Neuronal stem cell (in vitro differentiated cells): ENCODE results near the gene CSMD2.

ENCODE experiments used
- DNase-seq: peaks from one replicate; pipeline ENCODE4 v3.0.0-alpha.2; 2013; ENCODE audit warnings: low spot score
- H2AFZ ChIP-seq: one replicate; pipeline ENCODE4 v1.6.1; 2013; ENCODE audit warnings: mild to moderate bottlenecking, low read length, inconsistent platforms
- H2AK5ac ChIP-seq: 2 replicates; pipeline ENCODE4 v1.6.1; 2013; ENCODE audit warnings: low read depth, mild to moderate bottlenecking, inconsistent platforms, low read length, moderate library complexity, mixed read lengths
- H2BK120ac ChIP-seq: 2 replicates; pipeline ENCODE4 v1.6.1; 2013; ENCODE audit warnings: low read depth, mild to moderate bottlenecking, inconsistent platforms, low read length, moderate library complexity, mixed read lengths
- H2BK12ac ChIP-seq: one replicate; pipeline ENCODE4 v1.6.1; 2013; ENCODE audit warnings: low read length, inconsistent platforms
- H2BK15ac ChIP-seq: 2 replicates; pipeline ENCODE4 v1.6.1; 2013; ENCODE audit warnings: mild to moderate bottlenecking, low read length, inconsistent platforms, mixed read lengths
- H2BK5ac ChIP-seq: one replicate; pipeline ENCODE4 v1.6.1; 2013; ENCODE audit warnings: inconsistent platforms, mild to moderate bottlenecking, low read length, moderate library complexity
- H3K14ac ChIP-seq: one replicate; pipeline ENCODE4 v1.6.1; 2013; ENCODE audit warnings: low read length, inconsistent platforms
- H3K18ac ChIP-seq: 2 replicates; pipeline ENCODE4 v1.6.1; 2013; ENCODE audit warnings: low read length, inconsistent platforms
- H3K23ac ChIP-seq: 2 replicates; pipeline ENCODE4 v1.6.1; 2013; ENCODE audit warnings: low read depth, mild to moderate bottlenecking, mixed read lengths, low read length, inconsistent platforms; ENCODE audit not compliant: poor library complexity
- H3K27ac ChIP-seq: replicated peaks from 3 replicates; pipeline ENCODE4 v1.5.1; 2013; ENCODE audit warnings: low read length, inconsistent platforms
- H3K27me3 ChIP-seq, 3 experiments: 2 replicates each; pipeline ENCODE4 v1.6.1; 2013; ENCODE audit warnings: low read length in 3 of 3, mild to moderate bottlenecking in 2 of 3, inconsistent platforms in 1 of 3, low read depth in 1 of 3, mixed read lengths in 1 of 3, moderate library complexity in 1 of 3; ENCODE audit not compliant: control insufficient read depth in 3 of 3, insufficient read depth in 3 of 3
- H3K36me3 ChIP-seq, 2 donors: replicated peaks in 1 of 2; 2 replicates each; pipeline ENCODE4 v1.6.1; 2013; ENCODE audit warnings: low read length in 2 of 2; ENCODE audit not compliant: control insufficient read depth in 2 of 2, insufficient read depth in 2 of 2
- H3K4ac ChIP-seq: 2 replicates; pipeline ENCODE4 v1.6.1; 2013; ENCODE audit warnings: inconsistent platforms, mild to moderate bottlenecking, low read length, moderate library complexity
- H3K4me1 ChIP-seq, 2 donors: 1 replicate in 1 of 2; 2 replicates in 1 of 2; pipeline ENCODE4 v1.6.1; 2013; ENCODE audit warnings: low read length in 2 of 2, low read depth in 1 of 2; ENCODE audit not compliant: control insufficient read depth in 2 of 2, insufficient read depth in 1 of 2
- H3K4me2 ChIP-seq: one replicate; pipeline ENCODE4 v1.6.1; 2013; ENCODE audit warnings: mild to moderate bottlenecking, low read length, inconsistent platforms; ENCODE audit not compliant: insufficient read depth, poor library complexity, severe bottlenecking
- H3K4me3 ChIP-seq, 2 donors: 2 replicates each; pipeline ENCODE4 v1.5.1; 2013; ENCODE audit warnings: low read length in 2 of 2, mild to moderate bottlenecking in 2 of 2, inconsistent platforms in 1 of 2, moderate library complexity in 1 of 2
- H3K79me1 ChIP-seq: one replicate; pipeline ENCODE4 v1.6.1; 2013; ENCODE audit warnings: low read depth, mild to moderate bottlenecking, inconsistent platforms, low read length, moderate library complexity
- H3K9ac ChIP-seq: one replicate; pipeline ENCODE4 v1.6.1; 2013; ENCODE audit warnings: mild to moderate bottlenecking, low read depth, low read length, inconsistent platforms; ENCODE audit not compliant: poor library complexity
- H3K9me3 ChIP-seq, 2 donors: replicated peaks in 1 of 2; 2 replicates each; pipeline versions ENCODE3 to v1.6.1; 2013; ENCODE audit warnings: low read length in 2 of 2, mild to moderate bottlenecking in 2 of 2, inconsistent platforms in 1 of 2, low read depth in 1 of 2, mixed read lengths in 1 of 2, moderate library complexity in 1 of 2; ENCODE audit not compliant: control insufficient read depth in 2 of 2, insufficient read depth in 1 of 2
- H4K8ac ChIP-seq: one replicate; pipeline ENCODE4 v1.6.1; 2013; ENCODE audit warnings: low read depth, mild to moderate bottlenecking, inconsistent platforms, low read length, moderate library complexity
- H4K91ac ChIP-seq: one replicate; pipeline ENCODE4 v1.6.1; 2013; ENCODE audit warnings: low read length, low read depth, mild to moderate bottlenecking, inconsistent platforms; ENCODE audit not compliant: poor library complexity
- WGBS, 2 donors: extraction: QIAGEN DNeasy Blood & Tissue Kit; methylation state at CpG; one replicate each; pipeline ENCODE4 v1.1.7; 2013; ENCODE audit warnings: missing lambda C conversion rate in 2 of 2, mixed read lengths in 1 of 2; ENCODE audit not compliant: insufficient read length in 2 of 2, insufficient replicate concordance in 1 of 2; ENCODE audit errors: extremely low coverage in 2 of 2; 5-methylcytosine and 5-hydroxymethylcytosine counted together

The CSMD2 gene

GRCh38 chr1:33719771-33720670, 445.0 kb downstream of the CSMD2 start:
- no peak overlapping the region for H2BK120ac ChIP-seq
- H3K18ac ChIP-seq = no peak overlapping the region
- no peak overlapping the region for H3K4me2 ChIP-seq
- no peak overlapping the region for H3K4me3 ChIP-seq
- no peaks in the 10 kb centered on the region for H3K27me3 ChIP-seq
- H3K14ac ChIP-seq = no peak overlapping the region
- no peaks in the 10 kb centered on the region for H3K79me1 ChIP-seq
- H4K91ac ChIP-seq = no peak overlapping the region
- no peaks in the 10 kb centered on the region for H3K4me1 ChIP-seq
- H3K27ac ChIP-seq = no peak overlapping the region
- no peak overlapping the region for H3K23ac ChIP-seq
- no peak overlapping the region for H2BK5ac ChIP-seq
- H3K9me3 ChIP-seq = no peaks in the 10 kb centered on the region
- H2BK15ac ChIP-seq = no peak overlapping the region
- H2AFZ ChIP-seq = no peak overlapping the region
- H3K9ac ChIP-seq = no peak overlapping the region
- no peak for DNase-seq
- H3K4ac ChIP-seq = no peak overlapping the region
- H4K8ac ChIP-seq = no peak overlapping the region
- no CpG with 5 or more reads among the region's 8 CpGs for WGBS, 2 donors
- no peaks in the 10 kb centered on the region for H3K36me3 ChIP-seq
- no peak overlapping the region for H2BK12ac ChIP-seq
- H2AK5ac ChIP-seq = no peak overlapping the region

DNA sequence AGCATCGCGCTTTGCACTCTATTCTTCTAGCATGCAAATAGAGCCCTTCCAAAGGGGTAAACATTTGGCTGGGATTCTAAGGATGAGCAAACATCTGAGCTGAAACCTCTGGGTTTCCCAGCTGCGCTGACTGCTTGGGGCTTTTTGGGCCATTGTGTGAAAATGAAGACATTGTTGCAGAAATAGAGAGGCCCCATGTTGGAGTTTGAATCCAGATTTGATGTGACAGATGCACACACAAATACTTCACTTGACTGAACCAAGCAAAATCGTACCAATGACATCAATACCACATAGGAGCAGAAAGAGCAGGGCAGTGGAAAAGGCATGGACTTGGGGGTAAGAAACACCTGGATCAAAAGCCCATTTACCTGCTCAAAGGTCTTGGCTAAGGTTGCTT, 445.7 kb downstream of the CSMD2 start:
- Histone ChIP-seq H3K4ac (no peak overlapping the region), H3K79me1 (no peaks in the 10 kb centered on the region), H3K9ac (no peak overlapping the region), H3K4me1 (no peaks in the 10 kb centered on the region), H3K27ac (no peak overlapping the region), H4K91ac (no peak overlapping the region), H4K8ac (no peak overlapping the region), H2BK5ac (no peak overlapping the region), H3K18ac (no peak overlapping the region), H2AFZ (no peak overlapping the region), H3K4me3 (no peak overlapping the region), H3K36me3 (no peaks in the 10 kb centered on the region), H2BK15ac (no peak overlapping the region), H3K4me2 (no peak overlapping the region), H3K23ac (no peak overlapping the region), H3K14ac (no peak overlapping the region), H3K27me3 (no peaks in the 10 kb centered on the region), H2BK120ac (no peak overlapping the region), H2BK12ac (no peak overlapping the region), H2AK5ac (no peak overlapping the region), H3K9me3 (no peaks in the 10 kb centered on the region)
- no peak for DNase-seq
- WGBS, 2 donors = no CpG with 5 or more reads among the region's 4 CpGs

DNA sequence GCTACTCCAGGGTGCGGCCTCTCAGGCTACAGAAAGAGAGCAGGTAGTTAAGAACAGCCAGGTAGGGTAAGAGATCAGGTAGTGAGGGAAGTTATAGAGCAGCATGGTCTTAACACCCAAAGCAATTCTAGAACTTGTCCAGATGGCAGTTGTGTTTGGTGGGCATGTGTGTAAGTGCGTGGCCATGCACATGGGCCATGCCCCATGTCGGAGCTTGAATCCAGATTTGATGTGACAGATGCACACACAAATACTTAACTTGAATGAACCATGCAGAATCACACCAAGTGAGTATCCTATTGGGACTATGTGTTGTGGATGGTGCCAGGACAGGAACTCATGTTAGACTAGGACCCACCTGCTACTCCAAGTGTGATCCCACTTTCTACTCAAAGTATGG, 446.8 kb downstream of the CSMD2 start:
- Histone ChIP-seq H2BK120ac (no peak overlapping the region), H2AFZ (no peak overlapping the region), H3K4ac (no peak overlapping the region), H3K27me3 (no peaks in the 10 kb centered on the region), H3K9me3 (no peaks in the 10 kb centered on the region), H3K79me1 (no peaks in the 10 kb centered on the region), H3K14ac (no peak overlapping the region), H3K4me3 (no peak overlapping the region), H3K4me2 (no peak overlapping the region), H3K23ac (no peak overlapping the region), H2AK5ac (no peak overlapping the region), H4K91ac (no peak overlapping the region), H2BK5ac (no peak overlapping the region), H2BK15ac (no peak overlapping the region), H4K8ac (no peak overlapping the region), H2BK12ac (no peak overlapping the region), H3K18ac (no peak overlapping the region), H3K9ac (no peak overlapping the region), H3K4me1 (no peaks in the 10 kb centered on the region), H3K27ac (no peak overlapping the region), H3K36me3 (no peaks in the 10 kb centered on the region)
- WGBS, 2 donors = no CpG with 5 or more reads among the region's 3 CpGs
- no peak for DNase-seq

GRCh38 chr1:33716976-33717688, 447.9 kb downstream of the CSMD2 start:
- H3K9me3 ChIP-seq = no peaks in the 10 kb centered on the region
- no peak overlapping the region for H3K14ac ChIP-seq
- no peak overlapping the region for H4K8ac ChIP-seq
- H2AK5ac ChIP-seq = no peak overlapping the region
- no peak overlapping the region for H3K18ac ChIP-seq
- no peak overlapping the region for H3K23ac ChIP-seq
- no peak for DNase-seq
- H3K27me3 ChIP-seq = no peaks in the 10 kb centered on the region
- no peak overlapping the region for H4K91ac ChIP-seq
- H2AFZ ChIP-seq = no peak overlapping the region
- H3K4me1 ChIP-seq = peaks cover 0 to 6% of the 10 kb centered on the region in 2 donors
- H2BK12ac ChIP-seq = no peak overlapping the region
- no peak overlapping the region for H2BK120ac ChIP-seq
- H3K27ac ChIP-seq = no peak overlapping the region
- H3K4me2 ChIP-seq = no peak overlapping the region
- no peak overlapping the region for H3K9ac ChIP-seq
- H3K79me1 ChIP-seq = no peaks in the 10 kb centered on the region
- no peak overlapping the region for H3K4ac ChIP-seq
- H2BK5ac ChIP-seq = no peak overlapping the region
- H3K36me3 ChIP-seq = no peaks in the 10 kb centered on the region
- H3K4me3 ChIP-seq = no peak overlapping the region
- no CpG with 5 or more reads among the region's 3 CpGs for WGBS, 2 donors
- H2BK15ac ChIP-seq = no peak overlapping the region
